GM18517 (cell line): ENCODE data around the gene PTPN21.

Experiments
- ATAC-seq: cut with Tn5 transposase; IDR thresholded peaks from one replicate; pipeline ENCODE4 v1.9.1; 2021; ENCODE audit warnings: mild to moderate bottlenecking, moderate library complexity; ENCODE audit not compliant: unreplicated experiment

PTPN21 gene

GRCh38 chr14:88473791-88474190, 81.0 kb downstream of the PTPN21 start:
- ATAC-seq: no peak

- no peak for ATAC-seq
These were observed 84.0 kb downstream of the PTPN21 start for GRCh38 chr14:88470542-88471440.

DNA sequence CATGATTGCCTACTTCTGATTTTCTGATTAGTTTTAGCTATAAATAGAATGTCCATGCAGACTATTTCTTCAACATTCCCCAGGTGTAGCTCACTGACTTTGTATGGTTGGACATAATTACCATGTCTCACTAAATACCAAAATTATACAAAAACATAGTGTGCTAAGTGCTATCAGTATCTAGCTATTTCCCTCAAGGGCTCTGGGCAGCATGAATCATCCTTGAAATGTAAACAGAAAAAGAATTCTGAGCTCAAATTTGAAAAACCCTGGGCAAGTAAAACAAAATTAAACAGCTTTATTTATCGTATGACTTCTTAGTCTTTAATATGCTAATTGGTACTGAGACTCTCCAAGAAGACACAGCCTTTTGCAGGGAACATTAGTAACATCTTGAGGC, 86.4 kb downstream of the PTPN21 start:
- no peak for ATAC-seq

- ATAC-seq: no peak
These were observed 91.5 kb downstream of the PTPN21 start for GRCh38 chr14:88463318-88463717.

DNA sequence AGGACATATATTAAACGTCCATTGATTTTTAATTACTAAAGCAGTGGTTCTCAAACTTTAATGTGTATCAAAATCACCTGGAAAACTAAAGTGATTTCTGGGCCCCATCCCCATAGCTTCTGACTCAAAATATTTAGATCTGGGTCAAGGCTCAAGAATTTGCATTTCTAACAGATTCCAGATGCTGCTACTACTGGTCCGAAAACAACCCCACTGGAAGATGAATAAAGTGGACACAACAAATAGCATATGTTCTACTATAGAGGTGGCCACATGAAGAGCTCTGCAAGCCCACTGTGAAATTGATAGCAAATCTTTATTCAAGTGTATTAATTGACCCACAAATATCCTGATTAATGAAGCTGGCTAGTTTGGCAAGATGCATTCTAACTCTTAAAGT, 99.9 kb downstream of the PTPN21 start:
- no peak for ATAC-seq

GRCh38 chr14:88452231-88452630, 102.6 kb downstream of the PTPN21 start:
- ATAC-seq: no peak

DNA sequence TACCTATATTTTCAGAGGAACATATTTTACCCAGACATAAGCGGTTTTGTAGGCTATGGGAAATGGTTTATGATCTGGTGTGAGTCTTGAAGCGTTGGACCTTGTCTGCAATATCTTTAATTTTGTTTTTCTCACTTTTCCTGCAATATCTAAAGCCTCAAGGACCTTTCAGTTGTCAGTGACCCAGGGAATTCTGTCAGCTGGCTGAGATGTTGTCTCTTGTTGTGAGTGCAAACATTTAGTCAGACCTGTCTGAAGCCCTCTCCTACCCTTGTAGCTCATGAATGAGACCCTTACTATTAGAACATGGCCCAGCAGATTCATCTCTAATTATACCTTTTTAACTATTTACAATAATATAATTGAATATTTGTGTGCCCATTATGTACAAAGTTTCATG, 115.7 kb downstream of the PTPN21 start:
- ATAC-seq: no peak

DNA sequence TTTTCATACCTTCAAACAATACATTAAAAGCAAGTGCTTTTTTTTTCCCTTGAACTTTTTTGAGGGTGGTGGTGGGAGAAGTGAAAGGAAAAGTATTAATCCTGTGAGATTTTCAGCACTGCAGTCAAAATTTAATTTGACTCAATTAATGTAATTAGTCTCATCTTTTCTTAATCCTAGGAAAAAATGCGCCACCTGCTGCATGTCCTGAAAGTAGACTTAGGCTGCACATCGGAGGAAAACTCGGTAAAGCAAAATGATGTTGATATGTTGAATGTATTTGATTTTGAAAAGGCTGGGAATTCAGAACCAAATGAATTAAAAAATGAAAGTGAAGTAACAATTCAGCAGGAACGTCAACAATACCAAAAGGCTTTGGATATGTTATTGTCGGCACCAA, 117.1 kb downstream of the PTPN21 start:
- no peak for ATAC-seq

DNA sequence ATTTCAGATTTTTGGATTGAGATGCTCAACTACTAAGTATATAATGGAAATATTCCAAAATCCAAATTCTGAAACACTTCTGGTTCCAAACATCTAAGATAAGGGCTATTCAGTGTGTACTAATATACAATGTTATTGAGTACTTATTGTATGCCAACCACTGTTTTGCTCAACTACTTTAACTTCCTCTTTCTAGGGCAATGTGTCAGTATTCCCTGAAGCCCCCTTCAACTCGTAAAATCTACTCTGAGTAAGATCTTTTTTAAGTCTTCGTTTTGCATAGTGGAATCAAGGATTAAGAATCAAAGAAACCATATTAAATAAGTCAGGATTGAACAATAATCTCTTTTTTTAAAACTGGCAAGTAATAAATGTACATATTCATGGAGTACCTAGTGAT, 123.8 kb downstream of the PTPN21 start:
- ATAC-seq: no peak

DNA sequence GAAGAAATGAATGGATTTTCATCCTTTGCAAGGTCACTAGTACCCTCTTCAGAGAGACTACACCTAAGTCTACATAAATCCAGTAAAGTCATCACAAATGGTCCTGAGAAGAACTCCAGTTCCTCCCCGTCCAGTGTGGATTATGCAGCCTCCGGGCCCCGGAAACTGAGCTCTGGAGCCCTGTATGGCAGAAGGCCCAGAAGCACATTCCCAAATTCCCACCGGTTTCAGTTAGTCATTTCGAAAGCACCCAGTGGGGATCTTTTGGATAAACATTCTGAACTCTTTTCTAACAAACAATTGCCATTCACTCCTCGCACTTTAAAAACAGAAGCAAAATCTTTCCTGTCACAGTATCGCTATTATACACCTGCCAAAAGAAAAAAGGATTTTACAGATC, 128.5 kb downstream of the PTPN21 start:
- no peak for ATAC-seq

DNA sequence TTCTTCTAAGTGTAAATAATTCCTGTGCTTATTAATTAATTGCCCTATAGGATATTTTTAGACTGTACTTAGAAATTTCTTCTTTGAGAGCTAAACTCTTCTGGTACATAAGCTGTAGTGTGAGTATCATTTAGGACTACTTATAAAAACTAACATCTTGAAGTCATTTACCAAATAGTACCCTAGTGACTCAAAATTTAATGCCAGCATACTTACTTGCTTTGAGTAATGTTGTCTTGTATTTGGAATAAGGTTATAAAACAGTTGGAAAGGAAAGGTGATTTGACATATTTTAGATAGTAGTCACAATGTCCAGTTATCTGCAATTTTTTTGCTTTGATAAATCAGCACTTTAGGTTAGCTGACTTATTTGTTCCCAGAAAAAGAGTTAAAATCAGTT, 130.2 kb downstream of the PTPN21 start:
- ATAC-seq: no peak

GRCh38 chr14:88422919-88423650, 131.7 kb downstream of the PTPN21 start:
- no peak for ATAC-seq

GRCh38 chr14:88422047-88422446, 132.8 kb downstream of the PTPN21 start:
- no peak for ATAC-seq

- ATAC-seq: no peak
These were observed 133.5 kb downstream of the PTPN21 start for GRCh38 chr14:88421286-88421685.

DNA sequence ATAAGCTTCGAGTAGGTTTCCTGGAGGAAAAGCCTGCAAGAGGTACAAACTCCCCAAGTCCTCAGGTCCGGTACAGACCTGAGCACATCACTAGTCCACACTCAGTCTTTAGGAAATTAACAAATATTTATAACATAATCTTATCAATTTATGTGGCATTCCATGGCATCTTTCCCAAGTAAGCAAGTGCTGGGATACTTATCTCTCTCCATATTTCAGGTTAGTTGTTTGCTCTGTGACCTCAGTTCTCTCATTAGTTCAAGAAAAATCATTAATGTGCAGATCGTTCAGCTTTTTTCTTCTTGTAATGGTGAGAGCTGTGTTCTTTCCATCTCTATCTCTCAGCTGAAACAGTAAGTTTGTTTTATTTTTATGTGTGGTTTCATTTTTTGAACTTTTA, 134.6 kb downstream of the PTPN21 start:
- ATAC-seq: no peak

GRCh38 chr14:88417594-88417993, 137.2 kb downstream of the PTPN21 start:
- no peak for ATAC-seq
